HUES64 (cell line): Measurements from ENCODE around the gene HIVEP3.

ENCODE experiments used
- H3K27ac ChIP-seq: 2 replicates; pipeline ENCODE4 v1.7.0; 2013; ENCODE audit warnings: low read depth, low read length, inconsistent platforms
- H3K27me3 ChIP-seq: 2 replicates; pipeline ENCODE4 v1.6.1; 2013; ENCODE audit warnings: mild to moderate bottlenecking, low read length; ENCODE audit not compliant: insufficient read depth
- H3K36me3 ChIP-seq: 2 replicates; pipeline ENCODE4 v1.6.1; 2013; ENCODE audit warnings: mild to moderate bottlenecking, low read length; ENCODE audit not compliant: insufficient read depth
- H3K4me1 ChIP-seq: 2 replicates; pipeline ENCODE4 v1.6.1; 2013; ENCODE audit warnings: mild to moderate bottlenecking, low read length, moderate library complexity; ENCODE audit not compliant: insufficient read depth
- H3K4me3 ChIP-seq: 2 replicates; pipeline ENCODE4 v1.5.1; 2013; ENCODE audit warnings: mild to moderate bottlenecking, low read length, moderate library complexity
- H3K9ac ChIP-seq: 2 replicates; pipeline ENCODE4 v1.6.1; 2013; ENCODE audit warnings: mild to moderate bottlenecking, low read depth, low read length
- H3K9me3 ChIP-seq: 2 replicates; pipeline ENCODE4 v1.6.1; 2013; ENCODE audit warnings: low read depth, low read length; ENCODE audit not compliant: insufficient read depth
- WGBS: fragments of 150-250, 120-280 bp; methylation state at CpG from one replicate; pipeline ENCODE4 v1.1.7; 2013; ENCODE audit warnings: missing lambda C conversion rate; 5-methylcytosine and 5-hydroxymethylcytosine counted together

HIVEP3 gene

DNA sequence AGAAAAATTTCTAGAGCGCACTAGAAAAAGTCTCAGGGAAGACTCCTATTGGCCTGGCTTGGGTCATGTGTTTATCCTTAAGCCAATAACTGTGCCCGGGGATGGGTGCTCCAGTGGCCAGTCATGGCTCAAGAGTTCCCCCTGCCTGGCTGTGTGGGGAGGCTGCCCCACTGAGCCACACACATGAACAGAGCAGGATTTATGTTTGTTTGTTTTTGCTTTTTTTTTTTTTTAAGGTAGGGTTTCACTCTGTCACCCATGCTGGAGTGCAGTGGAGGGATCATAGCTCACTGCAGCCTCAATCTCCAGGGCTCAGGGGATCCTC, 456.1 kb downstream of the HIVEP3 start:
- 97% methylated on average over 2 of the region's 2 CpGs for WGBS
- Histone ChIP-seq H3K9me3 (no peaks in the 10 kb centered on the region), H3K4me3 (no peak overlapping the region), H3K27ac (no peak overlapping the region), H3K36me3 (no peaks in the 10 kb centered on the region), H3K4me1 (no peaks in the 10 kb centered on the region; the same call in 1 of the 2 replicates), H3K9ac (no peak overlapping the region), H3K27me3 (no peaks in the 10 kb centered on the region)

DNA sequence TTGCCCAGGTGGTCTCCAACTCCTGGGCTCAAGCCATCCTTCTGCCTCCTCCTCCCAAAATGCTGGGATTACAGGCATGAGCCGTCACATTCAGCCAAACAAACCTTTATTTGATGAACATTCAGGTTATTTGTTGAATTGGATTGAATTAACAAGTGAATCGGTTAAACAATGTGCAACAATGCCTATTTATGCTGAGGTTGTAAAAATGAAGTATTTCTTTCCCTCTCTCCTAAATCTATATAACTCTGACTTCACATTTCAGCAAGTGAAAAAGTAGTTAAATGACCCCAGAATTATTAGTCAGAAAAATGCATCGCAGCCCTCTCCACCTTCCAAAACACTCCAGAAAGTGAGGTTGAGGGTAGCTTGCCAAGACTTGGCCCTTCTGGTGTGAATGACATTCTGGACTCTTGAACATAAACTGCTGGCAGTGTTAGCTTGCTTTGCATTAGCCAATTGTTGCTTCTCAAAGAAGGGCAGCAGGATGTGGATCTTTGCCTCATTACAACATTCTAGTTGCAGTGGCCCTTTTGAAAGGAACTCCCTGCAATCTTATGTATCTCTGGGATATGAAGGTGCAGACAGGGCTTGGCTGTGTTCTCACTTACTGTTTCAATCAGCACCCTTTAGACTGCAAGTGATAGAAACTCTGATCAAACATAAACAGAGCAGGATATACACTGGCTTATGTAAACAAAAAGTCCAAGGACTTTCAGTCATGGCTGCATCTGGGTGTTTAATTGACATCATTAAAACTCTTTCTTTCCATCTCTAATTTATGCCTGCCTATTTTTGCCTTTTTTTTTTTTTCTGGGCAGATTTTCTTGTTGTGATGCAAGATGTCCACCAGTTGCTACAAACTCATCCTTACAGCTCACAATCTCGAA, 456.7 kb downstream of the HIVEP3 start:
- no peak overlapping the region for H3K4me3 ChIP-seq
- no peak overlapping the region for H3K27ac ChIP-seq

DNA sequence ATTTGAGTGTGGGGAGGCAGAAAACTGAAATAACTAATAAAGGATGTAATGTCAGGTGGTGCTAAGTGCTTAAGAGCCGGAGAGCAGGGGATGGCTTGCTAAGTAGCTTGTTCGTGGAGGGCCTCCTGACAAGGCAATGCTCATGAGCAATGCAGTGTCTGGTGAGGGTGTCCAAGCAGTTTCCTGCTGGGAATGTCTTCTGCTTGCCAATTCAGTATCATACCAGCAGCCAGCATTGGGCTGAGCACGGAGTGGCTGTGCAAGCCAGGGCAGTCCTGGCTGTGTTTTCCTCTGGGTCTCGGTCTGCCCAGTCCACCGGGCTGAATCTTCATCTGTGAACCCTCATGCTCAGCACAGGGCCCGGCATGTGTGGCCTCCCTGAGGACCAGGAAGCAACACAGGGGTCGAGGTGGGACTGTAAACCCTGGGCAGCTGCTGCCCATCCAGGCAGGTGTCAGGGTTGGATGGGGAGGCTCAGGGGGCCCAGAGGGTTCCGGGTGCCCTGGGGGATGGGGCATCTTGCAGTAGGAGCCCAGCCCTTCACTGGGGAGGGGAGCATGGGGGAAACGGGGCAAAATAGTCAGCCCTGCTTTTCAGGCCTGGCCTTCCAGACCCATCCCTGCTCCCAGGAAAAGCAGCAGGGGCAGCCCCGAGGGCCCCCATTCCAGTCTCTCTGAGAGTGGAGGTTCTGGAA, 461.7 kb downstream of the HIVEP3 start:
- Histone ChIP-seq H3K9ac (no peak overlapping the region), H3K27ac (no peak overlapping the region), H3K36me3 (no peaks in the 10 kb centered on the region), H3K4me1 (no peaks in the 10 kb centered on the region; the same call in 1 of the 2 replicates), H3K4me3 (no peak overlapping the region), H3K27me3 (no peaks in the 10 kb centered on the region), H3K9me3 (no peaks in the 10 kb centered on the region)
- 90% methylated on average over 10 of the region's 10 CpGs for WGBS

More for the DNA sequence above, 456.7 kb downstream of the HIVEP3 start:
- 96% methylated on average over 1 of the region's 4 CpGs for WGBS
- Histone ChIP-seq H3K9ac (no peak overlapping the region), H3K4me1 (no peaks in the 10 kb centered on the region; the same call in 1 of the 2 replicates), H3K36me3 (no peaks in the 10 kb centered on the region), H3K9me3 (no peaks in the 10 kb centered on the region), H3K27me3 (no peaks in the 10 kb centered on the region)
